Measurements from ENCODE around the gene SLC9A9.

GRCh38 chr3:143291836-143292447 lies 556.3 kb downstream of the SLC9A9 start:
- TF ChIP-seq CTCF (IDR thresholded peaks at IDR 0.05 in 4 of 5, conservative IDR thresholded peaks at IDR 0.05 in 1 of 5), result no peak
- TF ChIP-seq POLR2A (IDR thresholded peaks at IDR 0.05), result no peak
